Activated naive CD8-positive, alpha-beta T cell treated with anti-CD3 and anti-CD28 coated beads, Interleukin-2, amount 10 ng/mL, durations not matched to agents 7 days and 5 days (primary cell): ENCODE data around the gene PARD3. TPM values are rescaled to one million over a fixed set of nuclear protein-coding genes. Genes with fewer than 3 reads are reported as not detected.

Experiments used
- ATAC-seq: fragments of 150-1000 bp; cut with Tn5 transposase; one replicate; pipeline ENCODE4 v1.10.0; 2021; ENCODE audit warnings: low read depth, moderate library complexity
- POLR2A ChIA-PET: fragments of 350-600 bp; sonication (Branson Sonifier 250); formaldehyde crosslinking; loops from one replicate; lab custom pipeline; 2021; ENCODE audit warnings: antibody characterized with exemption; lab: Charles Lee
- DNase-seq: peaks from one replicate; pipeline ENCODE4 v3.0.0; 2021
- H3K27ac Mint-ChIP-seq: one replicate; pipeline ENCODE4 v1.8.0; 2022; ENCODE audit warnings: mild to moderate bottlenecking, mixed read lengths
- H3K27me3 Mint-ChIP-seq: one replicate; pipeline ENCODE4 v1.8.0; 2022; ENCODE audit warnings: mild to moderate bottlenecking, moderate library complexity, mixed read lengths
- H3K36me3 Mint-ChIP-seq: one replicate; pipeline ENCODE4 v1.8.0; 2021; ENCODE audit warnings: mild to moderate bottlenecking, mixed read lengths
- H3K4me1 Mint-ChIP-seq: one replicate; pipeline ENCODE4 v1.8.0; 2021; ENCODE audit warnings: mixed read lengths
- H3K4me3 Mint-ChIP-seq: one replicate; pipeline ENCODE4 v1.8.0; 2022; ENCODE audit warnings: mild to moderate bottlenecking, moderate library complexity, mixed read lengths
- H3K9me3 Mint-ChIP-seq: one replicate; pipeline ENCODE4 v1.8.0; 2021; ENCODE audit warnings: mixed read lengths
- total RNA-seq, 2 experiments: library from RNA; stranded (reverse); gene quantifications; one replicate each; pipeline ENCODE4 v1.2.3, GENCODE V29; 2021

The PARD3 gene
- total RNA-seq, 2 experiments from 2014 or later, result 0.48 to 0.55 TPM

DNA sequence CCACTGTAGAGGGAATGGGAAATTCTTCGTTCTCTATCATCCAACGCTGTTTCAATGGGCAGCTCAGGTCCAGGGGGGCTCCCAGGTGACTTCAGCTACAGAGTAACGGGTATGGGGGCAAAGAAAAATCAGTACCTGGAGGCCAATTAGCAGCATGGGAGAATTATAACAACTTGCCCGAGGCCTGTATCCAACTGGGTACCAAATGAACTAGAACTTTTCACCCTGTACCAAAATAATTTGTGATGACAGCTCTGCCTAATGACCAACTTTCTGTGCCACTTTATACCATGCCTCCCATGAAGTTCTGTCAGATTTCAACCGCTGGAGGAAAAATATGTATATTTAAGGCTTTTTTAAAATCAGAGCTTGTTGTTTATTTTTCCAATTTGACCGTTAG lies 467.1 kb downstream of the PARD3 start:
- no peak for ATAC-seq
- no peak overlapping the region for H3K27ac Mint-ChIP-seq
- no peak for DNase-seq
- H3K4me1 Mint-ChIP-seq, result no peaks in the 10 kb centered on the region
- H3K9me3 Mint-ChIP-seq, result no peaks in the 10 kb centered on the region
- POLR2A ChIA-PET, result no interaction called here
- H3K27me3 Mint-ChIP-seq, result no peaks in the 10 kb centered on the region
- no peaks in the 10 kb centered on the region for H3K36me3 Mint-ChIP-seq
- H3K4me3 Mint-ChIP-seq, result no peak overlapping the region

- H3K4me1 Mint-ChIP-seq, result no peaks in the 10 kb centered on the region
- H3K9me3 Mint-ChIP-seq, result no peaks in the 10 kb centered on the region
- DNase-seq, result no peak
- ATAC-seq, result no peak
- no peaks in the 10 kb centered on the region for H3K27me3 Mint-ChIP-seq
- POLR2A ChIA-PET, result no interaction called here
- H3K27ac Mint-ChIP-seq, result no peak overlapping the region
- no peak overlapping the region for H3K4me3 Mint-ChIP-seq
- H3K36me3 Mint-ChIP-seq, result no peaks in the 10 kb centered on the region
Measured at GRCh38 chr10:34347131-34347530, 468.0 kb downstream of the PARD3 start.

DNA sequence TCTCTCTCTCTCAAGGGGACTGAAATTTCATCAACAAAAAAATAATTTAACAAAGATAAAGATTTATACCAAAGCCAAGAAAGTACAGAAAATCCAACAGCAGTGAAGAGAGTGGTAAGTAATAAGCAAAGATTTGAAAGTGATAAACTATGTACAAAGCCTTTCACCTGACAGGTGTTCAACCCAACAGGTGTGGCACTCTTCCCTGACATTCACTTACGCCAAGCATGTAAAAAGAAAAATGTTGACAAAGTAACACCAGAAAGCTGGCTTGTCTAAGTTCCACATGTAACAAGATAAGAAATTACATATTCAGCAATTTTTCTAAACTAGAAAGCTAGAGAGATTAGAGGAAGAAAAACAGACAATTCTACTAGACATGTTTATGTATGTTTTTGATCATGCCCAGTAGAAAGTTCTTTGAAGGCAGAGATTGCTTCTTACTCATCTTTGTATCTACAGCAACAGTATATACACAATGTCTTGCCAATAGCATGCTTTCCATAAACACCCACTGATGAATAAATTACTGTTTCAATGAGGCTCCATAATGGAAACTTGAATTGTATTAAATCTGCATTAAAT lies 468.5 kb downstream of the PARD3 start:
- no peak for ATAC-seq
- DNase-seq, result no peak
- POLR2A ChIA-PET, result no interaction called here
- Mint-ChIP-seq H3K36me3 (no peaks in the 10 kb centered on the region), H3K4me3 (no peak overlapping the region), H3K27ac (no peak overlapping the region), H3K9me3 (no peaks in the 10 kb centered on the region), H3K4me1 (no peaks in the 10 kb centered on the region), H3K27me3 (no peaks in the 10 kb centered on the region)

DNA sequence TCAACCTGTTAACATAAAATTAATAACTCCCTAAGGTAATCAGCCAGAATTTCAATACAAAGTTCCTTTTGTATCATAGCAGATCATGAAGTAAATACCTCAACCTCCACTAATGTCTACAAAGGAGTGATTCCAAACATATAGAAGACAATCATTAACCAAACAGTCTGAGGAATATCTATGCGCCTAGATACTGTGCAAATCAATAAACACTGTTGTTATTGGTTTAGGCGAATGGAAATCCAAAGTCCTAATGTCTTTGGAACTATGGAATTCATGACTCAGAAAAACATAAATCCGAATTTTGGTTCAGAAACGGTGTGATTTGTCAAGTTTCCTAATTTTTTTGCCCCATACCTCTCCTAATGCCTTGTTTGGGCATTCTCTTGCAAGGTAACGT lies 469.7 kb downstream of the PARD3 start:
- H3K4me3 Mint-ChIP-seq, result no peak overlapping the region
- H3K27me3 Mint-ChIP-seq, result no peaks in the 10 kb centered on the region
- ATAC-seq (no peak), DNase-seq (no peak)
- no peaks in the 10 kb centered on the region for H3K4me1 Mint-ChIP-seq
- H3K36me3 Mint-ChIP-seq, result no peaks in the 10 kb centered on the region
- POLR2A ChIA-PET, result no interaction called here
- no peak overlapping the region for H3K27ac Mint-ChIP-seq
- H3K9me3 Mint-ChIP-seq, result no peaks in the 10 kb centered on the region

DNA sequence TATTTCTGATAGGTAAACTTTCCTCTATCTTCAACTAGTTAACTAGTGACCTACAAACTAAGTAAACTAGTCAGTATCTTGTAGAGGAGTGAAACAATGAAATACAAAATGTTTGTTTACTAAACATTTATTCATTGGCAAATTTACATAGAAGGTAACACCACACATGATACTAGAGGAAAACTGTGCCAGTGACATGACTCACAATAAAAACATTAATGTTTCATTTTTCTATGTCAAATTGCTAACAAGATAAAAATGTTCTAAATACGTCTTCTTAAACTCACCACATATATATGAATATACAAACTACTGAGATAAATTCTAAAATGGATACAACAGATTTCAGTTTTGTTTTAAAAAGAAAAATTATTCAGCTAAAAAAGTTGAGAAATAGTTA lies 471.3 kb downstream of the PARD3 start:
- no peaks in the 10 kb centered on the region for H3K27me3 Mint-ChIP-seq
- no peak for DNase-seq
- H3K4me3 Mint-ChIP-seq, result no peak overlapping the region
- POLR2A ChIA-PET, result no interaction called here
- H3K4me1 Mint-ChIP-seq, result no peaks in the 10 kb centered on the region
- no peak for ATAC-seq
- H3K9me3 Mint-ChIP-seq, result no peaks in the 10 kb centered on the region
- H3K36me3 Mint-ChIP-seq, result no peaks in the 10 kb centered on the region
- no peak overlapping the region for H3K27ac Mint-ChIP-seq

DNA sequence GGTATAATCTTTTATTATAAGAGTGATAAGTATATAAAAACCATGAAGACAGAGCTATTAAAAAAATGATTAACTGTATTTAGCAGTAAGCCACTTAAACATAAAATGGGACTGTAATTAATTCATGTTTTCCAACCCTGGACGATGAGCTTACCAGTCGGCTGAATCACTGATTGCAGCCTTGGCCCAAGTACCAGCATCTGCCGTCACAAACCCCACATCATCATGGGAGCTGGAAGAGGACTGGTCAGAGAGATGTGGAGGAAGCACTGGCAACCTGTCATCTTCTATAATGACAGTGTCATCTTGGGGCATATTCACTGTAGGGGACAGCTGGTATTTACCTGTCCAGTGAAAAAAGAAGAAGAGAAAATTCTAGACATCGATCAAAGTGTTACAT lies 473.6 kb downstream of the PARD3 start:
- POLR2A ChIA-PET, result no interaction called here
- Mint-ChIP-seq H3K4me3 (no peak overlapping the region), H3K27me3 (no peaks in the 10 kb centered on the region), H3K36me3 (no peaks in the 10 kb centered on the region), H3K27ac (no peak overlapping the region), H3K9me3 (no peaks in the 10 kb centered on the region), H3K4me1 (no peaks in the 10 kb centered on the region)
- DNase-seq (no peak), ATAC-seq (no peak)

DNA sequence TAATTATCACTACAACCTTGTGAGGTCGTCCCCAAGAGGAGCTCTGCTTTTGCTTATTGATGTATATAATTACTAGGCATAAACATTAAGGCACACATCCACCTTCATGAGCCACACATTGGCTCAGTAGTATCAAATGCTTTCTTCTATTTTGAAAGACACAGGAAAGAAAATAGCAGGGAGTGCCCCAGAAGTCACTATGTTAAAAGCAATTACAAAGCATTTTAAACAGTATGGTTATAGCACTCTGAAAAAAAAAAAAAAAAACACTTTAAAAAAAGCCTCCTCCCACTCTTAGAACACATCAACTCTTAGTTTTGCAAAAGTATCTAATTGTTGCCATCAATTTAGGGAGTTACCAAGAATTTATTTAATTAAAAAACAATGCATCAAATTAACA lies 474.2 kb downstream of the PARD3 start:
- Mint-ChIP-seq H3K27me3 (no peaks in the 10 kb centered on the region), H3K4me1 (no peaks in the 10 kb centered on the region), H3K4me3 (no peak overlapping the region), H3K36me3 (no peaks in the 10 kb centered on the region), H3K27ac (no peak overlapping the region), H3K9me3 (no peaks in the 10 kb centered on the region)
- DNase-seq (no peak), ATAC-seq (no peak)
- POLR2A ChIA-PET, result no interaction called here

- H3K27me3 Mint-ChIP-seq, result no peaks in the 10 kb centered on the region
- POLR2A ChIA-PET, result no interaction called here
Measured at GRCh38 chr10:34339816-34340553, 475.1 kb downstream of the PARD3 start.

GRCh38 chr10:34337917-34338316 lies 477.2 kb downstream of the PARD3 start:
- no peak overlapping the region for H3K27ac Mint-ChIP-seq
- POLR2A ChIA-PET, result no interaction called here
- no peaks in the 10 kb centered on the region for H3K9me3 Mint-ChIP-seq
- H3K36me3 Mint-ChIP-seq, result no peaks in the 10 kb centered on the region
- no peaks in the 10 kb centered on the region for H3K4me1 Mint-ChIP-seq
- peaks cover 4% of the 10 kb centered on the region for H3K27me3 Mint-ChIP-seq
- ATAC-seq, result no peak
- no peak overlapping the region for H3K4me3 Mint-ChIP-seq
- no peak for DNase-seq

More at GRCh38 chr10:34339816-34340553, 475.1 kb downstream of the PARD3 start:
- Mint-ChIP-seq H3K4me3 (no peak overlapping the region), H3K4me1 (no peaks in the 10 kb centered on the region), H3K36me3 (no peaks in the 10 kb centered on the region), H3K9me3 (no peaks in the 10 kb centered on the region), H3K27ac (no peak overlapping the region)
- DNase-seq (no peak), ATAC-seq (no peak)

- Mint-ChIP-seq H3K36me3 (no peaks in the 10 kb centered on the region), H3K4me3 (no peak overlapping the region), H3K27me3 (peaks cover 6% of the 10 kb centered on the region), H3K9me3 (no peaks in the 10 kb centered on the region), H3K27ac (no peak overlapping the region), H3K4me1 (no peaks in the 10 kb centered on the region)
- POLR2A ChIA-PET, result no interaction called here
- ATAC-seq, result no peak
- no peak for DNase-seq
Measured at GRCh38 chr10:34335960-34336690, 479.0 kb downstream of the PARD3 start.

DNA sequence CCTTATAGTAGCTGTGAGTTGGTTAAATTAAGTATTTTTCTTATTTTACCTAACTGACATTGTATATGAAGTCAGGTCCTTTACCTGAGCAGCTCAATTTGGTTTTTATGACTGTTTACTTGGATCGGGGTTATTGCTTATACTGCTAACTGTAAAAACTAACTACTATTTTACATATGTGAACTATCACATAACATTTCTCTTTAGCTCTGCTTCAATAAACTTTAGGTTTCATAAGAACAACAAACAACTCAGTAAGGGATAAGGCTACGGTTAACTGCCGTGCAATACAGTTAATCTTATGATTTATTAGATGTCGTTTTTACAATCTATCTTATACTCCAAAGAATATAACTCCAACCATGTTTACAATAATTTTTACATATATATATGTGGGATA lies 480.2 kb downstream of the PARD3 start:
- POLR2A ChIA-PET, result no interaction called here

DNA sequence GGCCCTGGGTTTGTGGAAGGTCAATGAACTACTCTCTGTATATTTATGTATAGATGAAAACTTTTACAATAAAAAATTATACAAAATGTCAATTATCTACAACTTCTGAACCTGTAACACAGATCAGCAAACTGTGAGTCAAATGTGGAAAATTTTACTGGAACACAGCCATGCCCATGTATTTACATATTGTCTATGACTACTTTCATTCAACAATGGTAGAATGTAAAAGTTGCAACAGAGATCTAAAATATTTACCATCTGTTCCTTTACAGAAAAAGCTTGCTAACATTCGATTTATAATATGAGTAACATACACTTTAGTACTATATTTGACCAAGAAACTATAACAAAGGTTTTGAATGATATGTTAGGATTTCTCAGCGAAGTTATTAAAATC lies 481.6 kb downstream of the PARD3 start:
- Mint-ChIP-seq H3K27ac (no peak overlapping the region), H3K36me3 (no peaks in the 10 kb centered on the region), H3K4me3 (no peak overlapping the region), H3K9me3 (no peaks in the 10 kb centered on the region), H3K4me1 (no peaks in the 10 kb centered on the region), H3K27me3 (peaks cover 6% of the 10 kb centered on the region)
- no peak for ATAC-seq
- DNase-seq, result no peak
- POLR2A ChIA-PET, result no interaction called here

More for the DNA sequence above, 480.2 kb downstream of the PARD3 start:
- H3K4me1 Mint-ChIP-seq, result no peaks in the 10 kb centered on the region
- DNase-seq (no peak), ATAC-seq (no peak)
- no peak overlapping the region for H3K27ac Mint-ChIP-seq
- H3K27me3 Mint-ChIP-seq, result peaks cover 6% of the 10 kb centered on the region
- no peak overlapping the region for H3K4me3 Mint-ChIP-seq
- H3K36me3 Mint-ChIP-seq, result no peaks in the 10 kb centered on the region
- H3K9me3 Mint-ChIP-seq, result no peaks in the 10 kb centered on the region

DNA sequence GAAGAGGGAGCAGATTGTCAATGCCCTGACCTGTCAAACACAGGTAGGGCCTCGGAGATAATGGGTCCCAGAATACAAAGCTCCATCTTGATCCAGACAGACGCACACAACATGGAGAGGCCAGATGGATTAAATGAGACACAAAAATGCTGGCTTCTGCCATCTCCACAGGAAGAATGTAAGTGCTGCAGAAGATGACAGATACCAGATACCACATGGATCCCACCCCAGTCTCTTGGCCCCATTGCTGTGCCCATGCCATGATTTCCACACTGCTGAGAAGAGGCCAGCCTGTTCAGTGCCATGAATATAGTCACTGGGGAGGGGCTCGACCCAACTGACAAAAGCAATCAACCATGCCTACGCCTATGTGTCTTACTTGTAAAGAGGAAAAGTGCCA lies 487.9 kb downstream of the PARD3 start:
- Mint-ChIP-seq H3K9me3 (no peaks in the 10 kb centered on the region), H3K4me3 (no peak overlapping the region), H3K4me1 (no peaks in the 10 kb centered on the region), H3K27me3 (peaks cover 4% of the 10 kb centered on the region), H3K36me3 (no peaks in the 10 kb centered on the region), H3K27ac (no peak overlapping the region)
- POLR2A ChIA-PET, result no interaction called here
- DNase-seq (no peak), ATAC-seq (no peak)

DNA sequence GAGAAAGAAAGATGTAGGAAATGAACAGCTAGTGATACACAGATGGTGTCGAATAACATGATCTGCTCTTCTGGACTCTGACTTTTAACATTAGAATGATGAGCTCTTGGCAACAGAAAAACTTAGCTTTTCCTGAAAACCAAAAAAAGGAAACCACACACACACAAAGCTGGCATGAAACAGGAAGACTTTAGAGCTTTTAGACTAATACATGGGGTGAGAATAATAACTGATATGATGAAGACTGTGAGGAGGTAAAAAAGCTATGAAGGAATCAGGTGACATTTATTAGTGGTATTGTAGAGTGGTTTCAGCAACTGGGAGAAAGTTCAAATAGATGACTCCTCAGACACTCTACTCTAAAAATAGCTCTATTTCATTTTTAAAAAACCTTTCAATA lies 491.9 kb downstream of the PARD3 start:
- Mint-ChIP-seq H3K9me3 (no peaks in the 10 kb centered on the region), H3K27me3 (peaks cover 4% of the 10 kb centered on the region), H3K27ac (no peak overlapping the region), H3K4me3 (no peak overlapping the region), H3K4me1 (no peaks in the 10 kb centered on the region), H3K36me3 (no peaks in the 10 kb centered on the region)
- ATAC-seq (no peak), DNase-seq (no peak)
- POLR2A ChIA-PET, result no interaction called here
